Measurements from ENCODE around the gene MS4A6A. TPM values are rescaled to one million over a fixed set of nuclear protein-coding genes. Genes with fewer than 3 reads are reported as not detected.

MS4A6A gene
- total and polyA plus RNA-seq, 9 of the 15 experiments (the other 6 are each of a cell fraction or from before 2014, with no cell fraction given), result 0.57 to 9.5 (median 4.2) TPM

- no peaks in the 10 kb centered on the region for H3K9me1 ChIP-seq (ENCODE audit: control insufficient read depth, insufficient read depth, low read length)
- BruUV-seq (replicated peaks), result no TSS peak
- no peak overlapping the region for H3K4me3 ChIP-seq
- FAIRE-seq (no peak), ATAC-seq (no peak), DNase-seq (ENCODE audit: extremely low read depth in 1 of 4, low spot score in 3 of 4) (no peak)
- WGBS (ENCODE audit: insufficient coverage, low coverage, missing lambda C conversion rate), result 75% methylated on average over 3 of the region's 3 CpGs
- no peak overlapping the region for H3K27ac ChIP-seq (ENCODE audit: extremely low read depth, low read depth, low read length)
- in situ Hi-C loops (cut with MboI) (no loop called here), intact Hi-C loops (cut with micrococcal nuclease) (no loop called here)
- no peaks in the 10 kb centered on the region for H3K4me1 ChIP-seq (replicated peaks in 1 of 2; ENCODE audit: control insufficient read depth in 2 of 2, insufficient read depth in 2 of 2, low read length in 2 of 2)
- no peak overlapping the region for H2AFZ ChIP-seq (ENCODE audit: low read depth, low read length)
- H3K4me2 ChIP-seq (ENCODE audit: insufficient read depth, low read length), result no peak overlapping the region
- TF ChIP-seq POLR2AphosphoS2 (IDR thresholded peaks at IDR 0.05; ENCODE audit: low read length) (no peak), YBX1 (IDR thresholded peaks at IDR 0.05) (no peak), THRAP3 (IDR thresholded peaks at IDR 0.05; ENCODE audit: borderline replicate concordance) (no peak), CBFA2T2 (conservative IDR thresholded peaks at IDR 0.05) (no peak), NKRF (IDR thresholded peaks at IDR 0.05; ENCODE audit: borderline replicate concordance) (no peak), ZBTB40 (IDR thresholded peaks at IDR 0.05) (peak; percentile 82), ZBTB40 (CRISPR knock-in tag; IDR thresholded peaks at IDR 0.05) (peak; percentile 70), MYC (IDR thresholded peaks at IDR 0.05; ENCODE audit: low read depth, low read length) (no peak), MYC (CRISPR knock-in tag; IDR thresholded peaks at IDR 0.05; ENCODE audit: borderline replicate concordance, low read depth) (no peak), HNRNPUL1 (IDR thresholded peaks at IDR 0.05; ENCODE audit: low read length) (no peak)
- H3K79me2 ChIP-seq (ENCODE audit: control insufficient read depth, insufficient read depth, low read length), result no peaks in the 10 kb centered on the region
- no peaks in the 10 kb centered on the region for H3K27me3 ChIP-seq (ENCODE audit: control insufficient read depth in 2 of 2, insufficient read depth in 2 of 2, low read length in 2 of 2)
- H3K9me3 ChIP-seq (replicated peaks; ENCODE audit: control insufficient read depth, insufficient read depth, low read depth, low read length), result no peaks in the 10 kb centered on the region
- H3K9ac ChIP-seq (ENCODE audit: insufficient read depth in 1 of 2, low read depth in 2 of 2, low read length in 2 of 2), result no peak overlapping the region
- ChIA-PET POLR2A (interaction anchor here (1.3 to 1.6 kb wide), 2 partner anchors 10 to 15 kb away, joined by 4 to 5 read pairs; no protein-coding TSS in a partner anchor), CTCF (ENCODE audit: low intra/inter-chr PET ratio) (no interaction called here)
- H3K36me3 ChIP-seq (ENCODE audit: control insufficient read depth, insufficient read depth, low read length), result no peaks in the 10 kb centered on the region
- no peaks in the 10 kb centered on the region for H4K20me1 ChIP-seq (replicated peaks; ENCODE audit: control insufficient read depth, insufficient read depth, low read length)
These were observed 27.1 kb upstream of the MS4A6A start for GRCh38 chr11:60209977-60210376.

All from K562 (cell line).